ENCODE results near the gene NPPB. TPM values are rescaled to one million over a fixed set of nuclear protein-coding genes. Genes with fewer than 3 reads are reported as not detected.

Gene NPPB
- polyA plus RNA-seq, 1 donor from 2014 or later, result not detected

GRCh38 chr1:11813021-11813420, 45.7 kb downstream of the NPPB start:
- no peaks in the 10 kb centered on the region for H3K9me3 ChIP-seq (ENCODE audit: low read length)
- H3K27me3 ChIP-seq (ENCODE audit: insufficient read depth, low read depth, low read length), result no peaks in the 10 kb centered on the region
- H3K9ac ChIP-seq (ENCODE audit: low read length), result no peak overlapping the region
- H3F3A ChIP-seq (ENCODE audit: insufficient read depth, low read length, poor library complexity, severe bottlenecking), result no peaks in the 10 kb centered on the region
- H3K4me2 ChIP-seq (ENCODE audit: low read length), result no peak overlapping the region
- H3K4me3 ChIP-seq (ENCODE audit: low read length), result no peak overlapping the region
- no peak overlapping the region for H2AFZ ChIP-seq (ENCODE audit: low read depth, low read length)
- H3K9me2 ChIP-seq (ENCODE audit: insufficient read depth, low read length), result no peaks in the 10 kb centered on the region
- peaks cover 7% of the 10 kb centered on the region for H3K36me3 ChIP-seq (ENCODE audit: insufficient read depth, low read length)
- peaks cover 23% of the 10 kb centered on the region for H3K79me2 ChIP-seq (replicated peaks; ENCODE audit: insufficient read depth, low read length)
- no peak overlapping the region for H3K27ac ChIP-seq (ENCODE audit: low read length)
- no peaks in the 10 kb centered on the region for H4K20me1 ChIP-seq (ENCODE audit: insufficient read depth)
- TF ChIP-seq CTCF (IDR thresholded peaks at IDR 0.05; ENCODE audit: poor library complexity, severe bottlenecking) (no peak), SMC3 (conservative IDR thresholded peaks at IDR 0.05; ENCODE audit: poor library complexity) (no peak), EP300 (conservative IDR thresholded peaks at IDR 0.05; ENCODE audit: poor library complexity, severe bottlenecking) (no peak), MXI1 (conservative IDR thresholded peaks at IDR 0.05; ENCODE audit: poor library complexity, severe bottlenecking) (no peak), RAD21 (conservative IDR thresholded peaks at IDR 0.05) (no peak), EZH2 (IDR thresholded peaks at IDR 0.05; ENCODE audit: borderline replicate concordance, insufficient read depth, low read length, poor library complexity, severe bottlenecking) (no peak), POLR2AphosphoS5 (IDR thresholded peaks at IDR 0.05) (no peak), TAF1 (IDR thresholded peaks at IDR 0.05; ENCODE audit: low read depth) (no peak), REST (IDR thresholded peaks at IDR 0.05; ENCODE audit: borderline replicate concordance) (no peak)

Small RNAs within 50 kb of the gene (small RNA-seq; reads per million reads assigned to genes)
- 0 reads per million in 3 experiments for gene RF02156
- gene RF02157, result 0 reads per million in 3 experiments
- 0 reads per million in 3 experiments for gene RF02158

Other genes starting within 250 kb of the NPPB start
- 16.6 and 24.7 TPM in 2 replicates for gene FBXO2, start 204.5 kb downstream of the NPPB start, polyA plus RNA-seq
- gene FBXO44, start 204.1 kb downstream of the NPPB start, polyA plus RNA-seq, result 119 and 126 TPM in 2 replicates
- gene FBXO6, start 194.7 kb downstream of the NPPB start, polyA plus RNA-seq, result 0.68 and 2.3 TPM in 2 replicates
- gene MAD2L2, start 177.8 kb downstream of the NPPB start, polyA plus RNA-seq, result 182 and 203 TPM in 2 replicates
- 33.5 and 35.5 TPM in 2 replicates for gene DRAXIN, start 167.2 kb downstream of the NPPB start, polyA plus RNA-seq
- gene AGTRAP, start 122.8 kb downstream of the NPPB start, polyA plus RNA-seq, result 4.4 and 5.7 TPM in 2 replicates
- gene C1orf167, start 96.8 kb downstream of the NPPB start, polyA plus RNA-seq, result not detected in 2 replicates
- 21.2 and 25.8 TPM in 2 replicates for gene MTHFR, start 53.0 kb downstream of the NPPB start, polyA plus RNA-seq
- gene CLCN6, start 52.8 kb downstream of the NPPB start, polyA plus RNA-seq, result 12.5 and 15.6 TPM in 2 replicates
- gene NPPA, start 11.2 kb downstream of the NPPB start, polyA plus RNA-seq, result not detected in 2 replicates
- 24.9 and 34.5 TPM in 2 replicates for gene KIAA2013, start 67.5 kb upstream of the NPPB start, polyA plus RNA-seq
- 2.1 and 6.9 TPM in 2 replicates for gene PLOD1, start 75.8 kb upstream of the NPPB start, polyA plus RNA-seq
- gene MFN2, start 121.5 kb upstream of the NPPB start, polyA plus RNA-seq, result 60.6 and 64.9 TPM in 2 replicates
- 149 and 178 TPM in 2 replicates for gene MIIP, start 160.6 kb upstream of the NPPB start, polyA plus RNA-seq
- gene TNFRSF8, start 204.4 kb upstream of the NPPB start, polyA plus RNA-seq, result not detected in 2 replicates

Data from neural cell (in vitro differentiated cells).